Heart left ventricle (tissue), 13 donors: ENCODE measurements around the gene HSPA13.

Experiments used
- POLR2A ChIP-seq, 2 donors: fragments of 450-650 bp; IDR thresholded peaks; one replicate each; pipeline ENCODE4 v1.6.1; 2017; ENCODE audit warnings: antibody characterized with exemption in 2 of 2, mild to moderate bottlenecking in 2 of 2, moderate library complexity in 2 of 2
- TF ChIP-seq, protein P1 (sequence below), 12 donors: fragments of 200-600 bp; sonication (generic) in 4 of 12; IDR thresholded peaks; one replicate each; pipeline versions ENCODE4 v1.5.0 to v1.8.0; 2018 to 2022; ENCODE audit warnings: antibody characterized with exemption in 12 of 12, mild to moderate bottlenecking in 5 of 12
- donor health status: ischemic (EF 13 %, LVEDD 7.1; RV severe dilation, severe dysfunction).
- donor health status: DM: no; HTN: yes; CAD: no.
- donor health status: DM: no; HTN: no; CAD: no.
- donor health status: ischemic (EF 25% LVEDD 6.9; RV normal size, moderate dysfunction).
- donor health status: ischemic (EF 25% LVEDD 5.7; RV mildly dilated, moderate dysfunction).
- donor health status: ischemic (EF 35%, LVEDD 5.7; RV mildly dilated, moderate dysfunction).
- donor health status: nonischemic (EF 11% LVEDD 7.7; RV severe dilation, severe dysfunction).
- donor health status: DM: yes; HTN: yes; CAD: no.
- donor health status: PGD.
- donor health status: ischemic (EF 29% LVEDD 5.4; RV normal size, mild dysfunction).
- donor health status: nonischemic (EF 23%, LVEDD 6.1; RV moderate dilation, normal function).

DNA sequence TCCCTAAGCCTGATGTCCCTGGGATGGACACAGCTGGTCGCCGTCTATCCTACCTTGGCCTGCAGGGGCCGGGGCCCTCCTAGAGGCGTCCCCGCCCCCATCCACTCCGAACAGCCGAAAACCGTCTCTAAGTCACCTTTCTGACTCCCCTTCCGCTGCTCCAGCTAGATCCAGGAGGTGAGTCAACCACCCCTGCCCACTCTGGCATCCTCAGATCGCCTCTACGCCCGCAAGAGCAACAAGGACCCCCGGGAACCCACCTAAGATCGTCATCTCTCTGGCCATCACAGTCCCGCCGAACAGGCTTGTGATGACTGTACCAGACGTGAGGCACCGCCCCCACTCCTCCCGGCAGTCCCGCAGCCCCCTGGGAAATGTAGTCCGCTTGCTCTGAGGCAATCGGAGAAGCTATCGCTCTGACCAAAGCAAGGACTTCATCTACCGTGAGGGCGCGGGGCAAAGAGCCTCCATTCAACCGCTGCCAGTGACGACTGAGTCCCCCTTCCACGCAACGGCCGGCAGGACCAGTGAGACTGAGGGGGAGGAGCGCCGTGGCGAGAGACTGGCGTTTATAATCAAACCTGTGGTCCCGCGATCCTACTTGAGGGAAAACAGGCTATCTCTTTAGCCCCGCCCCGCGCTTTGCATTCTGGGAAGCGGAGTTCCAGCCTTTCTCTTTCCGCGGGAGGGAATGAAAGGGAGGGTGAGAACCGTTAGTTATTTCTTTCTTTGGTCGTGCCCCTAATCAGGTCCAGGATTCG, at the start of gene HSPA13:
- TF ChIP-seq, protein P1, sequence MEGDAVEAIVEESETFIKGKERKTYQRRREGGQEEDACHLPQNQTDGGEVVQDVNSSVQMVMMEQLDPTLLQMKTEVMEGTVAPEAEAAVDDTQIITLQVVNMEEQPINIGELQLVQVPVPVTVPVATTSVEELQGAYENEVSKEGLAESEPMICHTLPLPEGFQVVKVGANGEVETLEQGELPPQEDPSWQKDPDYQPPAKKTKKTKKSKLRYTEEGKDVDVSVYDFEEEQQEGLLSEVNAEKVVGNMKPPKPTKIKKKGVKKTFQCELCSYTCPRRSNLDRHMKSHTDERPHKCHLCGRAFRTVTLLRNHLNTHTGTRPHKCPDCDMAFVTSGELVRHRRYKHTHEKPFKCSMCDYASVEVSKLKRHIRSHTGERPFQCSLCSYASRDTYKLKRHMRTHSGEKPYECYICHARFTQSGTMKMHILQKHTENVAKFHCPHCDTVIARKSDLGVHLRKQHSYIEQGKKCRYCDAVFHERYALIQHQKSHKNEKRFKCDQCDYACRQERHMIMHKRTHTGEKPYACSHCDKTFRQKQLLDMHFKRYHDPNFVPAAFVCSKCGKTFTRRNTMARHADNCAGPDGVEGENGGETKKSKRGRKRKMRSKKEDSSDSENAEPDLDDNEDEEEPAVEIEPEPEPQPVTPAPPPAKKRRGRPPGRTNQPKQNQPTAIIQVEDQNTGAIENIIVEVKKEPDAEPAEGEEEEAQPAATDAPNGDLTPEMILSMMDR (IDR thresholded peaks at IDR 0.05), result no peak
- TF ChIP-seq POLR2A (IDR thresholded peaks at IDR 0.05), result peak in 1 of 2 donors; percentile 50
